NT2/D1 (cell line): ENCODE data around the gene ST8SIA6.

ENCODE experiments used
- YY1 ChIP-seq: IDR thresholded peaks from 2 replicates; pipeline ENCODE4 v1.6.1; 2011; ENCODE audit not compliant: insufficient read length, insufficient read depth
- ZNF274 ChIP-seq: IDR thresholded peaks from 2 replicates; pipeline ENCODE4 v1.6.1; 2011; ENCODE audit warnings: mild to moderate bottlenecking, low read depth, low read length

- TF ChIP-seq YY1 (no peak), ZNF274 (no peak)
Measured at GRCh38 chr10:17278607-17279240, 175.7 kb downstream of the ST8SIA6 start.
